Hypothalamus (tissue), 51 donors: ENCODE measurements around the gene CD96.
"Not testable (repeated sequence)": the region's sequence is repeated elsewhere in the genome, so short reads cannot be mapped to it uniquely, and the experiment has no call there.

Experiments
- DNase-seq, 51 donors: peaks; one replicate each; lab custom pipeline; 2025; lab: John Stamatoyannopoulos, UW

Gene CD96

DNA sequence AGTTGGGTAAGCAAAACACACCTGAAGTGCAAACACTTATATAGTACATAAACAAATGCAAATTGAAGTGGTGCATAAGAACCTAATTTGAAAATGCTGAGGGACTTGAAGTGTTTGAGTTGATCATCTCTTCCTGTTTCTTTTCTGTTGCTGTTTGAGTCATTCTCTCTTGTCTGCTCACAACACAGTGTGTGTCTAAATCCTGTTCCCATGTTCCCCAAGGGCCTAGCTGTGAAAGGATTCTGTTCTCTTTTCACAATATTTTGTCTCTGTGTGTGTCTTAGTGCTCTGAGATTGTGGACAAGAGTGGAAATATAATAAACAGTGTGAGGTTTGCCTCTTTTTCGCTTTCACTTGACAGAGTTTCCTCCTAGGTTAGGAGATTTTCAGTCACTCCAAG, 6.1 kb downstream of the CD96 start:
- DNase-seq, result no peak

DNA sequence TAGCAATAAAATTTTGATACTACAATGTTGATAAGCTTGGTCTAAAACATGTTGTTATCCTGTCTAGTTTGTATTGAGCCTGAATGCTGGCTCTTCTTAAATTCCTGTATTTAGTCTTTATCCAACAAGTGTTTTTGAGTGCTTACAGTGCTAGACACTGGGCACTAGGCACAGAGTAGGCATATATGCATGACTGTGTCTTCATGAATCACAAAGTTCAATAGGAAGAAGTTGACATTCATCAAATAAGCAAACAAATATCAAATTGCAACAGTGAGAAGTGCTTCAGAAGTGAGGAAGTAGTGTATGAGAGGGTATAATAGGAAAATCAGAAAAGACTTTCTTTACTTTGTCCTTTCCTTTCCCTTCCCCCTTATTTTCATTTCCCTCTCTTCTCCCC, 6.8 kb downstream of the CD96 start:
- no peak for DNase-seq

DNA sequence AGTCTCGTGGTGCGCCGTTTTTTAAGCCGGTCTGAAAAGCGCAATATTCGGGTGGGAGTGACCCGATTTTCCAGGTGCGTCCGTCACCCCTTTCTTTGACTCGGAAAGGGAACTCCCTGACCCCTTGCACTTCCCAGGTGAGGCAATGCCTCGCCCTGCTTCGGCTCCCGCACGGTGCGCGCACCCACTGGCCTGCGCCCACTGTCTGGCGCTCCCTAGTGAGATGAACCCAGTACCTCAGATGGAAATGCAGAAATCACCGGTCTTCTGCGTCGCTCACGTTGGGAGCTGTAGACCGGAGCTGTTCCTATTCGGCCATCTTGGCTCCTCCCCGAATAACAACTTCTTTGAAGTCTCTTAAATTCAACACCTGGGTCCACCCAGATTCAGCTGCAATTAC, 19.9 kb downstream of the CD96 start:
- DNase-seq, result not testable (repeated sequence)

DNA sequence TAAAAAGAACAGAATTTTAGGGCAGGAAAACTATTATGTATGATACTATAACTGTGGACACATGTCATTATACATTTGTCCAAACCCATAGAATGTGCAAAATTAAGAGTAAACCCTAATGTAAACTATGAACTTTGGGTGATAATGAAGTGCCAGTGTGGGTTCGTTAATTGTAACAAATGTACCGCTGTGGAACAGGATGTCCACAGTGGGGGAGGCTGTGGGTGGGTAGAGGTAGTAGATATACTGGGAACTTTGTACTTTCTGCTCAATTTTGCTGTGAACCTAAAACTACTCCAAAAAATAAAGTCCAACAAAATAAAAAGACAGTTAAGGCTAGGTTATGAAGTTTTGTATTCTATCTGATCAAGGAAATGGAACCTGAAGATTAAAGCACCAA, 24.8 kb downstream of the CD96 start:
- DNase-seq, result no peak

DNA sequence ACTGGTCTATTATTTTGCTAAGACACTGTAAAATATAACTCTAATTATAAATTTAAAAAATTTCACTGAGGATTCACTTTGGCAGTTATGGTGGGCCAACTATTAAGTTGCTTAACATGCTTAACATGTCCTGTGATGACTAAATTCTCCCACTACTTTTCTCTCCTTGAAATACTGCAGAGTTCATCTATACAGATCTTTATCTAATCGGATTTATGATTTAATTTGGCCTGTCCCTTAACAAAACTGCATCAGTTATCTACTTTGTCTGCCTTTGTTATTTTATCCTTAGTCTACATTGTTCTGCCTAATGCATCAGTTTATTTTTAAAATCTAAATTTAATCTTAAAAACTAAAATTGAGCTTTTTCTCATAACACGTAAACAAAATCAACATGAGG, 26.4 kb downstream of the CD96 start:
- no peak for DNase-seq

DNA sequence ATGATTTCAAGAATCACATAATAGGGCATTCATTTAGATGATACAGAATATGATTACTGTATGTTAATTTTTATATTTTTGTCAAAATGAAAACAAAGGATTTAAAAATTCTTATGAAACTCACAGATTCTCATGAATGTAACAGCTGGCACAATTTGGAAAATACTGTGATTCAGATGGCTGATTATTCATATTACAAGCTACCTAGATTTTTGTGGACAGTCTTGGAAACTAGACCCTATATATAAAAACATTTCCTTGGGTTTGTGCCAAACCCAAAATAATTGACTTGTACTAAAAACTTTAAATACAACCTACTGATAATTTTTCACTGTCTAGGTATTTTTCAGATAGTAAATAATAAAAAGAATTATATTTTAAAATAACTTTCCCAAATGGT, 26.9 kb downstream of the CD96 start:
- no peak for DNase-seq

DNA sequence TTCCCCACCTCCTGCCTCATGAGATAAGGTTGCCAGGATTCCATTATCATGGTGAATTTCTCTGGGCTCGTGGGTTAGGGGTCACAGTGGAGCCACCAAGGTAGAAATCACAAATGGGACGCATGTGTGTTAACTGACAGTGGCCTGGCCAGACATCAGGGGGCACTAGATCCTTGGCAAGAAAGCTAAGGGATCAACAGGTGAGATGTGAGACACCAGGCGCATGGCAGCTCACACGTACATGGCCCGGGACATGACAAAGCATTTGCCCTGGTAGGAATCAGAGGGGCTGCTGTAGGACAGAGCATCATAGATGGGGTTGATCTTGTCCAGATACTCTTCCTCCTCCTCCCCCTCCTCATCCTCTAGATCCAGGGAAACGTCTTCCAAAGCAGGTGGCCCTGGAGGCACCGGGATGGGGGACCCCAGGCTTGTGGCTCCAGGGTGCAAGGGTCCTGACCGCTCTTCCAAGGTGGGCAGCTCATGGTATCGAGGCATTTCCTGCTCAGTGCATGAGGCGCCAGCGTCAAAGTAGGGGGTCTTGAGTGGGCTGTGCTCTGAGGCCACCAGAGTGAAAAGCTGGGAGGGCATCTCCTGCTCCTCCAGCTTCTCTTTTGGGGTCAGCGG, 28.5 kb downstream of the CD96 start:
- no peak for DNase-seq

DNA sequence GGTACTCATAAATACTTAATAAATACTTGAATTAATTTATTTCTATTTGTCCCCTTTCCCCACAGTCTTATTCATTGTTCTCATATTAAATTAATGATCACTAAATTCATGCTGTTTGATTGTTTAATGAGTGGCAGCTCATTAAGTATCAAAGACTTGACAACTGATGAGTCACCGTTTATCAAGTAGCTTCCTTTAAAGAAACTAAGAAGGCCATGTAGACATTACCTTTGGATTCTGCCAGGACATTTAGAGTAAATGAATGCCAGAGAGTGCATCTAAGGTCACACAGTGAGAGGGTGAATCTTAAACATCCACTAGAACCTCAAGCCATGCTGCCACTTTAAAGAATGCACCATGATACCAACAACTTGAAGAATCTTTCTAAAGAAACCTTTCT, 29.3 kb downstream of the CD96 start:
- DNase-seq, result no peak

DNA sequence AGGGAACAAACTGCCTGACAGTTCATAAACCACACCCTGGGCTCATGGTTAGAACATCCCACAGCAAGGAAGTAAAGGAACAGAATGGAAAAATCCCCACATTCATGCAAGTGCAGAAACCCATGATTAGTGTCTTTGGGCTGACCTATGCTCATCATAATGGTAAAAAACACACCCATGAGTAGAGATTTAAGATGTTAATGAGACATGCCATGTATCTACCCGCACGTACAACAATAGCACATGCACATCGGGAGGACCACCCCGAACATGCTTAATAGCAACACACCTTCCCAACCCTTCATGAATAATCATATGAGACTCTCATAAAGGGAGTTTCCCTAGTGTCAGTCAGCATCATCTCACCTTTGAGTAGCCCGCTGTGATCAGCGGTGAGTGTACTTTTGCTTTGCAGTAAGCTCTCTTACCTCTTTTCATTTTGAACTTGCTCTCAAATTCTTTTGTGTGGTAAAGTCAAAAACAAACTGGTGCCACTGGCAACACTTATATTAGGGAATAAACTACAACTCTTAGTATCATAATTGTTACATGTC, 30.0 kb downstream of the CD96 start:
- DNase-seq, result no peak

DNA sequence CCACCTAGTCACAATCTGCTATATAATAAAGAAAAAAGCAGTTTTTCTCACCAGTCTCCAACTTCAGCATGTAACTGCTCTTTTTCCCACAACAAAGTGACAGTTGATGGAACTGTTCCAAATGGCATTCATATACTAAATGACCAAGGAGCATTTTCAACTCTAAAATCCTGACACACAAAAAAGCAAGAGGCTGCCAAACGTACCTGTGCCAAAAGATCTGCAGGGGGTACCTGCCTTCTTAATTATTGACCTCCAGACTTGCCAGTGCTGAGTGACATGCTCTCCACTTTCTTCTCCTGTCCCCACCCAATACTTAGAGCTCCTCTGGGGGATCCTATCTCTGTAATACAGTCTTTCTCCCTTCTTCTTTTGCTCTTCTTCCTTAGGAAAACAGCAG, 35.1 kb downstream of the CD96 start:
- no peak for DNase-seq

DNA sequence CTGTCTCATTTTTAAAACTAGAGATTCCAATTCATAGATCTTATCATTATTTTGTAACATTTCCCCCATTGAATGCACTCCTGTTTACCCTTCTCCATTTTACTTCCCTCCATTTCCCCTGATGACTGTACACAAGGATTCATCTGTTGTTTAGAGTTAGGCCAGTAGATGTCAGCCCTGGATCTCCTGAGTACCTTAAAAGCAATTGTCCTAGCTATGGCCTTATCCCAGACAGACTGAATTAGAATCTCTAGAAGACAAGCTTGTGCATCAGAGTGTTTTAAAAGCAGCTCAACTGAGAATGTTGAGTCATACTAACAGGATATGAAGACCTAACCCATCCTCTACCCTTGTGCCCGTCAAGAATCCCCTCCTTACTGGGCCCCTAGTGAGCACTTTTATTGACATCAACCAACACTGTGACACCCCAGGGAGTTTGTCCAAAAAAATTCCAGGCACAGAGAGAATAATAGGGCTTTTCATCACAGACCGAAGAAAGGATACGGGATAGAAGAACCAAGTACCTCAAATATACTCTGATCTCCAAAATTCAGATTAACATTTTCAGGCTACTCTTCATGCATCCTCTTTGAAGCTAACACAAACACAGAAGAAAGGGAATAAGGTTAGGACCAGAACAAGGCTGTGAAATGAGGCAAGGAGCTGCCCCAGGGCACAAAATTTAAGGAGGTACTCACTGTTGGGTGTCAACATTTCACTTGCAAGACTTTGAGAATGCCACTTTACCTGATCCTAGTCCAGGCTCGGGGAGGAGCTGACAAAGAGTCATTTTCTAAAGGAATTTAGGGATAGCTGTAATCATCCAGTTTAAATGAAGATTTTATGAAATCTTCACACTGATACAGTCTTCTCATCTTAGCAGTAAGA, 36.0 kb downstream of the CD96 start:
- DNase-seq, result no peak

DNA sequence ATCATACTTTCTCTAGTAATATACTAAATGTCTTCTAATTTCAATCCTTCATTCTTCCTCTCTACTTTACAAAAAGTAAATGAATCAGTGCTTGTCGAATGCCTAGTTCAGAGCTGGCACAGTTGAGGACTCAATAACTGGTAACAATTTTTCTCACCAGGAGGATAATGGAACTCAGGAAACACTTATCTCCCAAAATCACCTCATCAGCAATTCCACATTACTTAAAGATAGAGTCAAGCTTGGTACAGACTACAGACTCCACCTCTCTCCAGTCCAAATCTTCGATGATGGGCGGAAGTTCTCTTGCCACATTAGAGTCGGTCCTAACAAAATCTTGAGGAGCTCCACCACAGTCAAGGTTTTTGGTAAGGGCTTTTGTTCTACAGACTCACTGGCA, 36.9 kb downstream of the CD96 start:
- DNase-seq, result no peak

DNA sequence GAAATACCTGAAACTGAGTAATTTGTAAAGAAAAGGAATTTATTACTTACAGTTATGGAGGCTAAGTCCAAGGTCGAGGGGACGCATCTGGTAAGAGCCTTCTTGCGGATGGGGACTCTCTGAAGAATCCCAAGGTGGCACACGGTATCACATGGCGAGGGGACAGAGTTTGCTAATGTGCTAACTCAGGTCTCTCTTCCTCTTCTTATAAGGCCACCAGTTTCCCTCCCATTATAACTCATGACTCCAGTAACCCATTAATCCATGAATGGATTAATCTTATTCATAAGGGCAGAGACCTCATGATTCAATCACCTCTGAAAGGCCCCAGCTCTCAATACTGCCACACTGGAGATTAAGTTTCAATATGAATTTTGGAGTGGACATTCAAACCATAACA, 37.5 kb downstream of the CD96 start:
- no peak for DNase-seq

DNA sequence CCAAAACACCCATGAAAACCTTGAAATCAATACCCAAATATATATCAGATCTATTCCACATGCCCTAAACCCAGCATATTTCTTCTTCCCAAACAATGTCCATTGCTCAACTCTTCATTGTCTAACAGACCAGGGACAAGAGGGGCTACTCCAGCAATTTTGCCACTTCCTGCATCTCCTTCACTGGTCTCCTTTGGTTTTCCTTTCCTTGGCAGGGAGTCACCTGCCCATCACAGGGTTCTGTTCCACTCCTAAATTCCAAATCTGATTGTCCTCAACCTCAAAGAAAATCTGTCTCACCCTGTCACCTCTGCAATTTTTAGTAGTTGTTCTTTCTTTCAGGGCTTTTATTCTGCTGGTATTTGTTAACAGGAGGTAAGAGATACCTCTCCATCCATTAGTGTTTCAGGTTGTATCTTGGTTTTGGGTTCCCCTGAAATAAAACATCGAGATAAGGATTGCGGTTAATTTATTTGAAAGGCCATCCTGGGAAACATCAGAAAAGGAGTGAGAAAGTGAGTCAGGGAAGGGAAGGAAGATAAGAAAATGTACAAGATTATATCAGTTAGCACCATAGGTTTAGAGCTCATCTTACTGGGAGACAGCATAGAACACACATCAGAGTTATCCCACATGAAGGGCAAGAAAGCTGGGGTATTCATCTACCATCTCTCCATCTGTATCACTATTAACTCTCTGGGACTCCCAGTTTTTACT, 39.6 kb downstream of the CD96 start:
- no peak for DNase-seq

DNA sequence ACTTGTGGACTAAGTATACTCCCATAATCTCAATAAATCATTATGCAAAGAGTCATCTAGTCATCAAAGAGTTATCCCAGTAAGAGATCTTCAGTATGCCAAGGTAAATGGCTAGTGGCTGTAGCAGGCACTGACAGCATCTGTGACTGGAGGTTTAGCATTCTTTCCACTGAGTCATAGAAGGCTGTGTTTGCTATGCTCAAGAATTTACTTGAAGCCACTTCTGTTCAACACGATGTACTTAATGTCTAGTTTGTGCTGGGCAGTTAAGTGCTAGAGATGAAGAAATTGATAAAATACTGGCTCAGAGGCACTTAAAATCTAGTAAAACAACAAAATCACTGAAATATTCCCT, 40.1 kb downstream of the CD96 start:
- DNase-seq, result no peak

DNA sequence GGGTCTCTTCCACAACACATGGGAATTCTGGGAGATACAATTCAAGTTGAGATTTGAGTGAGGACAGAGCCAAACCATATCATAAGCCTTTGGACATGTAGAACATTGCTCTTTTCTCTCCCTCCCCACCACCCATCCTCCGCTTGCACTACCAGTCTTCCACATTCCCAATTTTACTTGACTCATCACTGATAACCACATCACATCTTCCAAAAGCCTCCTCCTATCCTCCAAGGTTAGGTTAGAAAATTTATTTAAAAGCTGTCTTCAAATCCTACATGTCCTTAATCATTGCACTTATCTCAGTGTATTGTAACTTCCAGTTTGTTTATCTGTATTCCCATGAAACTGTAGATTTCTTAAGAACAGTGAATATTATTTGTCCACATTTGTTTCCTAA, 42.7 kb downstream of the CD96 start:
- DNase-seq, result no peak

DNA sequence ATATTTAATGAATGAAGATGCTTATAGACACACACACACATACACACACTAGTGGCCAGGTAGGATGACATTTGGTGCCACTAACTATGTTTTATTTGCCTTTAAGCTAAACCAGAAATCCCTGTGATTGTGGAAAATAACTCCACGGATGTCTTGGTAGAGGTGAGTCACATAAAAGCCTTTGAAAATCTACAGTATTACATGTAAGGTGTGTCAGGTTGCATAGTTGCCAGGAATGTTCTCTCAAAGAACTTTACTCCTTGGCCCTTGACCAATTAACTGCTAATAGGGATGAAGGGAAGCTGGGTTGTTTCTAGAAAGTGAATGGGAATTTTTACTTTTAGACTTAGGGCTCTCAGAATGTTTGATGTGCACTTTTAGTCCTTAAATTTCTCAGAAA, 43.2 kb downstream of the CD96 start:
- no peak for DNase-seq

DNA sequence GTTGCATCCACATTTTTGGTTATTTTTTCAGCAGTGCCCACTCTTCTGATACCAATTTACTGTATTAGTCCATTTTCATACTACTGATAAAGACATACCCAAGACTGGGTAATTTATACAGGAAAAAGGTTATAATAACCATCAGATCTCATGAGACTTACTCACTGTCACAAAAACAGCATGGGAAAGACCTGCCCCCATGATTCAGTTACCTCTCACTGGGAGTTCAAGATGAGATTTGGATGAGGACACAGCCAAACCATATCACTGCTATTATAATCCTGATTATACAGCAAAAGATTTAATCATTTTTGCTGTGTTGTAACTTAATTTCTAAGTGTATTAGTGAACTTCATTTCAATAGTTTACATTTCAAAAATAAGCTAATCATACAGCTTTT, 46.5 kb downstream of the CD96 start:
- no peak for DNase-seq

DNA sequence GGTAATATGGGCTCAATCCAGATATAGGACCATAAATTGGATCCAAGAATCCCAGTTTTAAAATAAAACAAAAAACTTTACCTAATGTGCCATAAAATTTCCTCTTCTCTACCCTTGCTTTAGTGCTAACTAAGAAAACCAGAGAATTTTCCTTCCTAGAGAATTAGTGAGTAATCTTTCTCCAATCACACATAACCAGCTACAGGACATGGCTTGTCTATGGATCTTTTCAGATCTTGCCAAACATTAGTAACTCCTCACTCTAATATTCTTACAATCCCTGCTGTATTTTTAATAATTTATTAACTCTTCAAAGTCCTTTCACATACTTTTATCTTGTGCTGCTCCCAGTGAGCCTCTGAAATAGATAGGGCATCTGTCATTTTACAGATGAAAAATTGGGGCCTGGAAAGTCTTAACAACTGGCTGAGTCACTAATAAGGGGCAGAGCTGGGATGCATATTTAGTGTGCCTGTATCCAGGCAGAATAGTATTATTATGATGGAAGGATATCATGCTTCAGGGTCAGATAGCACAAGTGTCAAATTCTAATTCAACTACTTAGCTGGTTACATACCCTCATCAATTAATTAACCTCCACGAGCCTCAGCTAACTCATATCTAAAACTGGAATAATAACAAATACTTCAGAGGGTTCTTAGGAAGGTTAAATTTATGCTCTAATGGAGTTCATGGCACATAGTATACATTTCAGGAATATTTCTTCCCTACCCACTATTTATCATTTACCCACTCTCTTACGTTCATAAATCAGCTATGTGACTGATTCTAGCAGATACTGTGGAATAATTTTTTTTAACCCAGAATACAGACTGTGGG, 47.5 kb downstream of the CD96 start:
- no peak for DNase-seq

DNA sequence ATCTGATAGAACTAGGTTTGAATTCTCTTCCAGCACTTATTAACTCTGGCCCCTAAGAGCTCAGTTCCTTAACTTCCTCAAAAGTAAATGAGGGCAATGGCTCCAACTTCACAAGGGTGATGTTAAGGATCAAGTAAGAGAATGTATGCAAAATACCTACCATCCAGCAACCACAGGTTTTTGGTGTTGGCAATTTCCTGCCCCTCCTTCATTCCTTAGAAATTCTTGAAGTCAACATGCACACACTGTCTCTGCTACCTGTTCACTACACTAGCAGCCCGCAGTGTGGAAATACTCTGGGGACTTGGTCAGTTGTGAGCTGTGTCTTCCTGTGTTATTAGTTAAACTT, 48.1 kb downstream of the CD96 start:
- DNase-seq, result no peak

DNA sequence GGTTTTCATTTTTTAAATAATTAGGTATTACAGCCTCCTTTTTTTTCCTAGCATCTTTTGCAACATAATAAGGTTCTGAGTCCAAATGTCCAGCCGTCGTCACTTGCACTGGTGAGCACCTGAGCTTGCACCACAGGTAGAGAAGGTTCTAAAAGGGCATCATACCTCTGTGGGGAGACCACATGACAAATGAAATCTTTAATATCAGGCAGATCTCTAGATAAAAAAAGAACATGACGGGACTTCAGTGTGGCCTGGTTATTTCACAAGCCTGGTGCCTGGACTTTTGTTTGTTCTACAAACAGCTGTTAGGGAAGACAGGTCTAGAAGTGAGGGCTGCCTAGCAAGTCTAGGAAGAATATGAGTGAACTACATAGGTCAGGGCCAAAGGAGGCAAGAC, 49.6 kb downstream of the CD96 start:
- no peak for DNase-seq
